Kidney epithelial cell (primary cell): Measurements from ENCODE around the gene ZNF133. TPM values are rescaled to one million over a fixed set of nuclear protein-coding genes. Genes with fewer than 3 reads are reported as not detected.

Experiments used
- DNase-seq: peaks from one replicate; pipeline ENCODE4 v3.0.0-alpha.2; 2010; ENCODE audit warnings: low read depth
- H3K27me3 ChIP-seq: 2 replicates; pipeline ENCODE4 v1.6.0; 2011; ENCODE audit warnings: low read length; ENCODE audit not compliant: control insufficient read depth, insufficient read depth
- H3K36me3 ChIP-seq: 2 replicates; pipeline ENCODE4 v1.5.1; 2011; ENCODE audit warnings: low read length; ENCODE audit not compliant: control insufficient read depth, insufficient read depth
- H3K4me3 ChIP-seq: 2 replicates; pipeline ENCODE4 v1.5.1; 2011; ENCODE audit warnings: low read depth, mild to moderate bottlenecking, control low read depth, low read length
- CTCF ChIP-seq: IDR thresholded peaks from 2 replicates; pipeline ENCODE4 v1.5.1; 2011; ENCODE audit warnings: mild to moderate bottlenecking, moderate library complexity, low read length, control low read depth, inconsistent platforms; ENCODE audit not compliant: insufficient read depth, poor library complexity, severe bottlenecking
- total RNA-seq: library from RNA; depleted of rRNA; stranded (reverse); fragments of >200 nt; gene quantifications from 2 replicates; pipeline ENCODE4 v1.2.3, GENCODE V29; 2015

The ZNF133 gene
- total RNA-seq, 1 donor from 2014 or later: 10.8 TPM

GRCh38 chr20:18359854-18360253 is 71.5 kb downstream of the ZNF133 start:
- no peak for DNase-seq
- Histone ChIP-seq H3K36me3 (no peaks in the 10 kb centered on the region), H3K4me3 (no peak overlapping the region), H3K27me3 (no peaks in the 10 kb centered on the region)
- TF ChIP-seq CTCF: no peak

DNA sequence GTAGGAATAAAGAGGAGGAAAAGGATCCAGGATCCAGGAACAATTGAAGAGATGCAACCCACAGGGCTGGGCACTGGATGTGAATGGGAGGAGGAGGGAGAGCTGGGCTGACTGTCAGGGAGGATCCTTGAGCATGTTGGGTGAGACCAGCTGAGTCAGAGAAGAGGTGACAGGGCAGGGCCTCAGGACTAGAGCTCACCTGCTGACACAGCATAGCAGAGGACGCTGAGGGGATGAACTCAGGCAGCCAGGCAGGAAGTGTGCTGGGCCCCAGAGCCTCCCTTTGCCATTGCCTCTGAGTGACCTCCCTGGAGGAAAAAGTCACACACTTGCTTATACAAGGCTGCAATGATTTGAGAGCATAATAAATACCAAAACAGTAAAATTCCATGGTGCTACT is 72.3 kb downstream of the ZNF133 start:
- DNase-seq: no peak
- TF ChIP-seq CTCF: no peak

DNA sequence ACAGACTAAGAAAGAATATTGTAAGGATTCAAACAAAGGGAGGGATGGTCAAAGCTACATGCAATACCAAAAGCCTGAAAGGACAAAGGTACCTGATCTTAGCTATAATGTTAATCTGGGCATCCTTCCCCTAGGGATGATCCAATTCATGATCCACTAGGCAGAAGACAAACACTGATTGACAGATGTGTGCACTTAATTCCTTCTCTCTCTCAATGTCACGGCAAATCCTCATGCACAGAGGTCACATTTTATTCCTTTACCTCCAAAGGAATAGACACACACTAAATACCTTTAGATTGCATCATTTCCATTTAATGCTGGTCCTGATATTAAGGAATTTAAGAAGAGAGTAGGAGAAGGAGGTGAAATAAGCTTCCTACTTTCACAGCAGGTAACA is 73.4 kb downstream of the ZNF133 start:
- Histone ChIP-seq H3K4me3 (no peak overlapping the region), H3K36me3 (no peaks in the 10 kb centered on the region), H3K27me3 (no peaks in the 10 kb centered on the region)
- TF ChIP-seq CTCF: no peak
- no peak for DNase-seq

More for the DNA sequence above, 72.3 kb downstream of the ZNF133 start:
- H3K4me3 ChIP-seq: no peak overlapping the region
- no peaks in the 10 kb centered on the region for H3K36me3 ChIP-seq
- no peaks in the 10 kb centered on the region for H3K27me3 ChIP-seq

DNA sequence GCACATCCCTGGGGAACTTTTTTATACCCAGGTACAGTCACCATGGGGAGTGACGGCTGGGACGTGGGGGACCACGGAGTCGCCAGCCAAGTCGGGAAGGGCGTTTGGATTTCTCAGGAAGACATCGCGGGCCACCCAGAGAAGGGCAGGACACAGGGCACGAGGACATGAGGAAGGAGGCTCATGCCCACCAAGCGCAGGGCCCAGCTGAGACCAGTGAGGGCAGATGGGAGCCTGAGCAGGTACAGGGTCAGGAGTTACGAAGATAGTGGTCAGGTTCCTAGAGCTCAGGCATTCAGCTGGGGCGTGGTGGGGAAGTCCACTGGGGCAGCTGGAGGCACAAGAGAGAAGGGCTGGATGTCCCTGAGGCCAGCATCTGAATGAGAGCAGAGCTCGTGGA is 74.6 kb downstream of the ZNF133 start:
- H3K27me3 ChIP-seq: no peaks in the 10 kb centered on the region
- H3K36me3 ChIP-seq: no peaks in the 10 kb centered on the region
- no peak for TF ChIP-seq CTCF
- no peak overlapping the region for H3K4me3 ChIP-seq
- no peak for DNase-seq

DNA sequence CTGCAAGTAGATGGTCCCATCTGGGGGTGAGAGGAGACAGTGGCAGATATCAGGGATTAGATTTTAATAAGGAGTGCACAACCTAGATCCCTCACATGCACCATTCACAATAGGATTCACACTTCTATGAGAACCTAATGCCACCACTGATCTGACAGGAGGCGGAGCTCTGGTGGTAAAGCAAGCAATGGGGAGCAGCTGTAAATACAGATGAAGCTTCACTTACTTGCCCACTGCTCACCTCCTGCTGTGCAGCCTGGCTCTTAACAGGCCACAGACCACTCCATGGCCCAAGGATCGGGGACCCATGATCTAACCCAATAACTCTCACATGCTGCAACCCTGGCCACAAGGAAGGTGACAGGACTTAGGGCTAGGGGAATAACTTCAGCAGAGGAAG is 75.4 kb downstream of the ZNF133 start:
- H3K27me3 ChIP-seq: no peaks in the 10 kb centered on the region
- no peak overlapping the region for H3K4me3 ChIP-seq
- no peak for DNase-seq
- no peak for TF ChIP-seq CTCF
- no peaks in the 10 kb centered on the region for H3K36me3 ChIP-seq

DNA sequence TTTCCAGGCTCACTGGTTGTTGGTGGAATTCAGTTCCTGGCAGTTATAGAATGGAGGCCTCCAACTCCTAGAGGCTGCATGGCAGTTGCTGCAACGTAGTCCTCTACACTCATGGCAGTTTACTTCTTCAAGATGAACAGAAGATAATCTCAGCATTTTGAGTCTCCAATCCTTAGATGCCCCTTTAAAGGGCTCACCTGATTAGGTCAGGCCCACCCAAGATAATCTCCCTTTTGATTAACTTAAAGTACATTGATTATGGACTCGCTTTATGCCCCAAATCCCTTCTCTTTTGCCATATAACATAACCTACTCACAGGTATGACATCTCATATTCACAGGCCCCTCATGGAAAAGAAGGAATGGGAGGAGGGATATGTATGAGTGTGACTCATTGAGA is 76.4 kb downstream of the ZNF133 start:
- TF ChIP-seq CTCF: no peak
- no peak for DNase-seq
- Histone ChIP-seq H3K27me3 (no peaks in the 10 kb centered on the region), H3K4me3 (no peak overlapping the region), H3K36me3 (no peaks in the 10 kb centered on the region)

Other genes with a start within 250 kb of the ZNF133 start
- gene OVOL2, start 230.6 kb upstream of the ZNF133 start, total RNA-seq: 3.1 and 4.4 TPM in 2 replicates
- gene KAT14, start 150.7 kb upstream of the ZNF133 start, total RNA-seq: 11.7 and 14.5 TPM in 2 replicates
- 11.3 and 11.4 TPM in 2 replicates for gene PET117, start 150.7 kb upstream of the ZNF133 start, total RNA-seq
- gene DZANK1, start 178.5 kb downstream of the ZNF133 start, total RNA-seq: 1.4 and 2.9 TPM in 2 replicates
- gene POLR3F, start 178.9 kb downstream of the ZNF133 start, total RNA-seq: 12.3 and 13.7 TPM in 2 replicates
- 17.3 and 25.7 TPM in 2 replicates for gene RBBP9, start 208.7 kb downstream of the ZNF133 start, total RNA-seq
- gene SEC23B, start 219.4 kb downstream of the ZNF133 start, total RNA-seq: 78.2 and 84.5 TPM in 2 replicates